Adrenal gland (tissue), 19 donors: Measurements from ENCODE around the gene TEFM. TPM values are rescaled to one million over a fixed set of nuclear protein-coding genes. Genes with fewer than 3 reads are reported as not detected.

Experiments used
- DNase-seq, 7 donors: peaks; one replicate each; pipeline ENCODE4 v3.0.0-alpha.2; 2019 to 2020
- H3K27ac ChIP-seq, 5 donors: fragments of 200-600 bp; sonication (generic) in 4 of 5; 1 replicate in 3 of 5; 2 replicates in 2 of 5; pipeline versions ENCODE4 v1.5.1 to v1.8.0; 2016 to 2020; ENCODE audit warnings: mild to moderate bottlenecking in 1 of 5
- H3K27me3 ChIP-seq: fragments of 200-600 bp; 2 replicates; pipeline ENCODE4 v1.8.0; 2021
- H3K36me3 ChIP-seq, 2 donors: fragments of 200-600 bp; replicated peaks in 1 of 2; 1 replicate in 1 of 2; 2 replicates in 1 of 2; pipeline versions ENCODE4 v1.5.1 to v1.8.0; 2018 to 2022
- H3K4me1 ChIP-seq, 2 donors: fragments of 200-600 bp; replicated peaks in 1 of 2; 1 replicate in 1 of 2; 2 replicates in 1 of 2; pipeline versions ENCODE4 v1.5.1 to v1.8.0; 2018 to 2021
- H3K4me3 ChIP-seq, 4 donors: fragments of 200-600 bp; sonication (generic) in 3 of 4; one replicate each; pipeline ENCODE4 v1.5.1; 2016 to 2018
- H3K9me3 ChIP-seq, 3 donors: fragments of 200-600 bp; sonication (generic) in 1 of 3; replicated peaks in 1 of 3; 1 replicate in 2 of 3; 2 replicates in 1 of 3; pipeline versions ENCODE4 v1.5.1 to v1.8.0; 2016 to 2021
- CTCF ChIP-seq, 6 experiments: fragments of 450-650 bp in 4 of 6; fragments of 200-600 bp in 2 of 6; sonication (generic) in 1 of 6; IDR thresholded peaks; 1 replicate in 5 of 6; 2 replicates in 1 of 6; pipeline versions ENCODE4 v1.5.1 to v1.8.0; 2016 to 2021; ENCODE audit warnings: antibody characterized with exemption in 6 of 6, mild to moderate bottlenecking in 2 of 6, moderate library complexity in 1 of 6
- POLR2A ChIP-seq, 2 donors: fragments of 450-650 bp; IDR thresholded peaks; one replicate each; pipeline ENCODE4 v1.6.1; 2017; ENCODE audit warnings: antibody characterized with exemption in 2 of 2, mild to moderate bottlenecking in 2 of 2, moderate library complexity in 1 of 2
- WGBS, 4 donors: extraction: QIAGEN DNeasy Blood & Tissue Kit in 2 of 4; methylation state at CpG; one replicate each; pipeline versions ENCODE4 v1.1.5 to v1.1.7; 2013 to 2017; 5-methylcytosine and 5-hydroxymethylcytosine counted together
- intact Hi-C, 2 donors: fragments of 100-400 bp; cut with DNase I; formaldehyde crosslinking; loops; one replicate each; pipeline versions ENCODE4 v1.14.1 to v1.15.0; 2022 to 2023
- long read RNA-seq, 10 donors: library from polyadenylated mRNA in 3 of 10; unstranded in 2 of 10; stranded (forward) in 1 of 10; transcript quantifications; one replicate each; pipeline ENCODE4 v2.0.0 and lab custom pipeline, GENCODE V29; 2021 to 2026
- polyA plus RNA-seq, 3 donors: library from polyadenylated mRNA; stranded (reverse); fragments of 200-250 nt in 2 of 3; fragments of 350-450 nt in 1 of 3; fragmentation: Illumina TruSeq in 1 of 3; extraction: RNeasy Lipid Tissue Mini Kit (QIAGEN cat#74804) in 1 of 3; gene quantifications; one replicate each; pipeline ENCODE4 v1.2.3, GENCODE V29; 2013 to 2014
- total RNA-seq, 9 donors: library from RNA; depleted of rRNA in 4 of 9; stranded (reverse); fragments of >200 nt in 4 of 9; fragments of 120-200 nt in 1 of 9; fragmentation: NEBNext Ultra II Directional in 1 of 9; extraction: Animal tissue kit (Norgen Biotek cat#: 25700) in 1 of 9; gene quantifications; one replicate each; pipeline versions ENCODE4 v1.1.0 to v1.2.4, GENCODE V29; 2013 to 2023
- donor health status: healthy with polysubstance abuse.
- donor health status: Bipolar disorder and iron deficiency.
- donor health status: DM: yes; HTN: yes; CAD: no.
- donor health status: DM: no; HTN: no; CAD: no.
- donor health status: DM: no; HTN: no; CAD: no.
- donor health status: DM: yes; HTN: yes; CAD: no.

The TEFM gene
- total RNA-seq (10 to 100 TPM in 7 of 9 donors, 1 to 10 TPM in 2; 8.1 to 28.2 (median 12.6) TPM), polyA plus RNA-seq (10 to 100 TPM in 1 of 3 donors, 1 to 10 TPM in 2; 6.1 to 22.0 (median 9.3) TPM)
- long read RNA-seq, donor 1, transcript TEFM-205 (4 exons, 1,891 nt), result major isoform, 6 of 9 reads
- long read RNA-seq, donor 1, partial matches to known transcripts, result 0 of 9 reads
- long read RNA-seq, donor 1, other reads (novel, unspliced or antisense), result 0 of 9 reads
- long read RNA-seq, donor 2, partial matches to known transcripts, result 10 of 15 reads
- long read RNA-seq, donor 2, other reads (novel, unspliced or antisense), result 0 of 15 reads
- long read RNA-seq, donor 3, partial matches to known transcripts, result 6 of 8 reads
- long read RNA-seq, donor 3, other reads (novel, unspliced or antisense), result 0 of 8 reads
- long read RNA-seq, donor 4, partial matches to known transcripts, result 0 of 8 reads
- long read RNA-seq, donor 4, other reads (novel, unspliced or antisense), result 3 of 8 reads
- long read RNA-seq, donor 5, transcript TEFM-205 (4 exons, 1,891 nt), result major isoform, 10 of 13 reads
- long read RNA-seq, donor 5, partial matches to known transcripts, result 0 of 13 reads
- long read RNA-seq, donor 5, other reads (novel, unspliced or antisense), result 2 of 13 reads
- long read RNA-seq, donor 6, transcript TEFM-205 (4 exons, 1,891 nt), result major isoform, 8 of 12 reads
- long read RNA-seq, donor 6, partial matches to known transcripts, result 0 of 12 reads
- long read RNA-seq, donor 6, other reads (novel, unspliced or antisense), result 2 of 12 reads
- long read RNA-seq, donor 7, partial matches to known transcripts, result 0 of 3 reads
- long read RNA-seq, donor 7, other reads (novel, unspliced or antisense), result 0 of 3 reads
- long read RNA-seq, donor 8, partial matches to known transcripts, result 0 of 1 reads
- long read RNA-seq, donor 8, other reads (novel, unspliced or antisense), result 0 of 1 reads
- long read RNA-seq, donor 9, partial matches to known transcripts, result 0 of 7 reads
- long read RNA-seq, donor 9, other reads (novel, unspliced or antisense), result 0 of 7 reads
- long read RNA-seq, donor 10, partial matches to known transcripts, result 0 of 2 reads
- long read RNA-seq, donor 10, other reads (novel, unspliced or antisense), result 0 of 2 reads

DNA sequence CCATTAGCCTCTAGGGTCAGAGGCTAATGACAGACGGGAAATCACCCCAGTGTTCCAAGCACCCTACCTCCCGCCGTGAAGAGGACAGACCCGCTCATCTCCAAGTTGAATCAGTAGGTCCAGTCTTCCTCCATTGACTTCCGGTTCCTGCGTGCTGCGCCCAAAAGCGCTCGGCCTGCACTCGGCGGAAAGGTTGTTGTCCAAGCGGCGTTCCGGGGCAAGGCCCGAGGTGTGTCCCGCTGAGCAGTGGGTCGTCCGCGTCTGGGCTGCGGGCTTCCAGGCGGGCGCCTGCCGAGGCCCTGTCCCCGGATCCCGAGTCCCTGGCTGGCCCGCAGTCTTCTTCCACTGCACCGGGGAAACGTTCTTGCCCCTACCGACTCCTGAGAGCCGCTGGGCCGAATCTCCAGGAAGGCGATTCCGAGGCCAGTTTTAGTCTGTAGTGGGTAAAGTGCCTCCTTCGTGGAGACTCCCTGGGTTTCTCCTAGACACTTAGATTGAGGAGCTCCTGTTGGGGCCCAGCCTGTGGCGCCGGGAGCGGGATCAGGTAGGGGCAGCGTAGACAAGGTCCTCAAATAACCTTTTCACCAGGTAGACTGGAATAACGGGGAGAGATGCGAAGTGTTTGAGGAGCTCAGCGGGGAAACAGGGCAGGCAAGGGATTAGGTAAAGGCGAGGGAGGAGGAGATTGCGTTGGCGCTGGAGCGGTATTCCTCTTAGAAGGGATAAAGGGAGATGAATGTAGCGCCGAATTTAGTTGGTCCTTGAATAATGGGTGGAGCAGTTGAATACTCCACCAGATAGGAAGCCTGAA is at the start of gene TEFM:
TEFM (minus strand) TSS at position 138 of the 811 bp plus-strand sequence; CDS start at position 98, 40 bp downstream.
- intact Hi-C loops, result loop anchor here in 1 of 2 donors (10.0 kb wide), 1 partner anchor 48 kb away; no protein-coding TSS in a partner anchor
- Histone ChIP-seq H3K36me3 (no peaks in the 10 kb centered on the region), H3K4me3 (peak within 1 kb of the TSS; percentile 20 to 66 (median 63)), H3K27me3 (no peaks in the 10 kb centered on the region), H3K9me3 (no peaks in the 10 kb centered on the region), H3K4me1 (peaks cover 5 to 9% of the 10 kb centered on the region in 2 donors), H3K27ac (peak within 1 kb of the TSS; percentile 64 to 94 (median 85))
- DNase-seq, result peak; percentile 87 to 93 (median 88)
- no peak for TF ChIP-seq CTCF (IDR thresholded peaks at IDR 0.05)
- TF ChIP-seq POLR2A (IDR thresholded peaks at IDR 0.05), result peak; percentile 66 to 75
- 0 to 1% (median 0%) methylated on average over 22 to 47 of the region's 47 CpGs for WGBS, 4 donors

- intact Hi-C loops, result loop anchor here in 1 of 2 donors (10.0 kb wide), 1 partner anchor 49 kb away; the partner anchor contains the start of gene TEFM
- peak in 3 of 7 donors; percentile 29 to 49 (median 41) for DNase-seq
- Histone ChIP-seq H3K36me3 (no peaks in the 10 kb centered on the region), H3K27ac (peak overlapping the region; percentile 9 to 78 (median 25)), H3K4me3 (no peak overlapping the region), H3K4me1 (peaks cover 8 to 29% of the 10 kb centered on the region in 2 donors), H3K27me3 (no peaks in the 10 kb centered on the region), H3K9me3 (no peaks in the 10 kb centered on the region)
- TF ChIP-seq CTCF (IDR thresholded peaks at IDR 0.05), result no peak
- TF ChIP-seq POLR2A (IDR thresholded peaks at IDR 0.05), result no peak
- WGBS, 4 donors, result 60 to 71% (median 66%) methylated on average over 4 to 6 of the region's 6 CpGs
Observed at GRCh38 chr17:30954046-30954830, 48.2 kb upstream of the TEFM start.

- WGBS, 4 donors, result 72 to 87% (median 73%) methylated on average over 7 to 9 of the region's 9 CpGs
- Histone ChIP-seq H3K27me3 (no peaks in the 10 kb centered on the region), H3K4me1 (peaks cover 8 to 29% of the 10 kb centered on the region in 2 donors), H3K36me3 (no peaks in the 10 kb centered on the region), H3K9me3 (no peaks in the 10 kb centered on the region), H3K27ac (peak overlapping the region in 4 of 5 donors; percentile 3 to 78 (median 34)), H3K4me3 (no peak overlapping the region)
- no peak for TF ChIP-seq POLR2A (IDR thresholded peaks at IDR 0.05)
- TF ChIP-seq CTCF (IDR thresholded peaks at IDR 0.05), result no peak
- intact Hi-C loops, result loop anchor here in 1 of 2 donors (10.0 kb wide), 1 partner anchor 48 kb away; the partner anchor contains the start of gene TEFM
- DNase-seq, result peak in 4 of 7 donors; percentile 28 to 45 (median 44)
Observed at GRCh38 chr17:30952638-30953393, 46.8 kb upstream of the TEFM start.
